Epithelial cell of esophagus (primary cell): Measurements from ENCODE around the gene USPL1.
"Not testable (repeated sequence)": the region's sequence is repeated elsewhere in the genome, so short reads cannot be mapped to it uniquely, and the experiment has no call there.

Experiments used
- DNase-seq: peaks from one replicate; pipeline ENCODE4 v3.0.0; 2010; ENCODE audit warnings: low read depth
- H3K4me3 ChIP-seq: 2 replicates; pipeline ENCODE4 v1.5.1; 2011; ENCODE audit warnings: mild to moderate bottlenecking, low read length, control low read depth
- CTCF ChIP-seq: IDR thresholded peaks from 2 replicates; pipeline ENCODE4 v1.5.1; 2011; ENCODE audit warnings: low read depth, mild to moderate bottlenecking, low read length, control low read depth, inconsistent platforms; ENCODE audit not compliant: insufficient read depth; ENCODE audit errors: missing control alignments

USPL1 gene

GRCh38 chr13:30638301-30638700 lies 20.6 kb downstream of the USPL1 start:
- no peak overlapping the region for H3K4me3 ChIP-seq
- no peak for DNase-seq
- TF ChIP-seq CTCF = no peak

- H3K4me3 ChIP-seq = no peak overlapping the region
- no peak for DNase-seq
- no peak for TF ChIP-seq CTCF
These were observed 22.0 kb downstream of the USPL1 start for GRCh38 chr13:30639671-30640070.

- not testable (repeated sequence) for DNase-seq
These were observed 23.5 kb downstream of the USPL1 start for GRCh38 chr13:30641173-30641572.

GRCh38 chr13:30645629-30646028 lies 27.9 kb downstream of the USPL1 start:
- DNase-seq = no peak
- H3K4me3 ChIP-seq = no peak overlapping the region
- no peak for TF ChIP-seq CTCF

More at GRCh38 chr13:30641173-30641572, 23.5 kb downstream of the USPL1 start:
- not testable (repeated sequence) for H3K4me3 ChIP-seq

- no peak overlapping the region for H3K4me3 ChIP-seq
- TF ChIP-seq CTCF = no peak
- no peak for DNase-seq
These were observed 29.7 kb downstream of the USPL1 start for GRCh38 chr13:30647420-30647819.

GRCh38 chr13:30647824-30648521 lies 30.3 kb downstream of the USPL1 start:
- no peak for TF ChIP-seq CTCF
- no peak overlapping the region for H3K4me3 ChIP-seq

GRCh38 chr13:30648522-30649012 lies 30.8 kb downstream of the USPL1 start:
- no peak for DNase-seq
- H3K4me3 ChIP-seq = no peak overlapping the region
- no peak for TF ChIP-seq CTCF

More at GRCh38 chr13:30647824-30648521, 30.3 kb downstream of the USPL1 start:
- no peak for DNase-seq

GRCh38 chr13:30651648-30652047 lies 33.9 kb downstream of the USPL1 start:
- not testable (repeated sequence) for DNase-seq, H3K4me3 ChIP-seq
